K562 (cell line): ENCODE measurements around the gene AMZ1. TPM values are rescaled to one million over a fixed set of nuclear protein-coding genes. Genes with fewer than 3 reads are reported as not detected.
A peak's percentile ranks its signal among the peaks of the same experiment; 100 is the strongest.

Experiments used
- BRD4 ChIP-seq: fragments of 200-600 bp; sonication (generic); IDR thresholded peaks from 2 replicates; pipeline ENCODE4 v1.6.1; 2017; ENCODE audit warnings: inconsistent platforms
- CEBPG ChIP-seq, 3 experiments: fragments of 200-800 bp in 1 of 3; sonication (Bioruptor generic) in 1 of 3; sonication (generic) in 1 of 3; formaldehyde crosslinking in 1 of 3; IDR thresholded peaks in 2 of 3; conservative IDR thresholded peaks in 1 of 3; 2 replicates each; pipeline versions ENCODE4 v1.6.1 to v1.8.0; 2016 to 2022; ENCODE audit warnings: missing compliant biosample characterization in 2 of 3, missing genetic modification characterization in 2 of 3, mild to moderate bottlenecking in 1 of 3, missing genetic modification reagents in 1 of 3
- CHD4 ChIP-seq: fragments of 200-600 bp; sonication (generic); IDR thresholded peaks from 3 replicates; pipeline ENCODE4 v1.6.1; 2012; ENCODE audit warnings: low read depth, mild to moderate bottlenecking, mixed read lengths, low read length, inconsistent platforms; ENCODE audit not compliant: insufficient read depth, insufficient replicate concordance, poor library complexity, severe bottlenecking
- GTF2E2 ChIP-seq: fragments of 200-800 bp; sonication (Bioruptor generic); IDR thresholded peaks from 2 replicates; pipeline ENCODE4 v1.6.1; 2016; ENCODE audit warnings: missing genetic modification characterization, missing compliant biosample characterization
- JUND ChIP-seq, 2 experiments: IDR thresholded peaks; 2 replicates in 1 of 2; 3 replicates in 1 of 2; pipeline ENCODE4 v1.6.1; 2011; ENCODE audit warnings: borderline replicate concordance in 2 of 2, low read depth in 2 of 2, low read length in 2 of 2, improper control_type of control experiment in 1 of 2, missing biosample characterization in 1 of 2, missing genetic modification characterization in 1 of 2, missing genetic modification reagents in 1 of 2
- MCM3 ChIP-seq: fragments of 450-650 bp; IDR thresholded peaks from 2 replicates; pipeline ENCODE4 v1.6.1; 2016
- RBM15 ChIP-seq: fragments of 200-400 bp; formaldehyde crosslinking; IDR thresholded peaks from 2 replicates; pipeline ENCODE4 v1.6.1; 2018; ENCODE audit warnings: mild to moderate bottlenecking, low read length, moderate library complexity; ENCODE audit not compliant: insufficient read depth
- SRSF7 ChIP-seq: fragments of 200-400 bp; formaldehyde crosslinking; optimal IDR thresholded peaks from 2 replicates; pipeline ENCODE3; 2017; ENCODE audit warnings: mild to moderate bottlenecking, low read depth, low read length
- U2AF1 ChIP-seq: fragments of 200-400 bp; formaldehyde crosslinking; optimal IDR thresholded peaks from 2 replicates; pipeline ENCODE3; 2017; ENCODE audit warnings: mild to moderate bottlenecking, low read depth, low read length, moderate library complexity
- ZEB2 ChIP-seq: fragments of 450-650 bp; IDR thresholded peaks from 2 replicates; pipeline ENCODE4 v1.6.1; 2016
- polyA plus RNA-seq, 8 experiments: library from polyadenylated mRNA; depleted of rRNA in 4 of 8; stranded (reverse) in 5 of 8; unstranded in 3 of 8; fragments of >200 nt; fragmentation: Nextera tagmentation in 2 of 8; fragmentation: Illumina TruSeq in 1 of 8; extraction: Ambion mirVana in 2 of 8; extraction: Trizol in 1 of 8; gene quantifications; 2 replicates each; pipeline versions ENCODE4 v1.2.1 to v1.2.3, GENCODE V29; 2011 to 2014; ENCODE audit warnings: inconsistent platforms in 1 of 8, missing spikeins in 1 of 8
- total RNA-seq, 7 experiments: library from RNA; depleted of rRNA in 6 of 7; stranded (reverse); fragments of >200 nt in 6 of 7; fragmentation: Illumina TruSeq in 2 of 7; extraction: Trizol in 2 of 7; gene quantifications; 2 replicates each; pipeline versions ENCODE4 v1.2.1 to v1.2.3, GENCODE V29; 2011 to 2021; ENCODE audit warnings: low replicate concordance in 1 of 7
- TF ChIP-seq, protein P1 (sequence below): fragments of 450-650 bp; IDR thresholded peaks from 2 replicates; pipeline ENCODE4 v1.6.1; 2016; ENCODE audit warnings: low read depth
- TF ChIP-seq, protein P2 (sequence below): fragments of 250-450 bp; sonication (Bioruptor Pico); IDR thresholded peaks from 2 replicates; pipeline ENCODE4 v1.5.0; 2020; ENCODE audit warnings: mild to moderate bottlenecking, borderline replicate concordance

The AMZ1 gene
- total and polyA plus RNA-seq, 9 of the 15 experiments (the other 6 are each of a cell fraction or from before 2014, with no cell fraction given), result not detected

DNA sequence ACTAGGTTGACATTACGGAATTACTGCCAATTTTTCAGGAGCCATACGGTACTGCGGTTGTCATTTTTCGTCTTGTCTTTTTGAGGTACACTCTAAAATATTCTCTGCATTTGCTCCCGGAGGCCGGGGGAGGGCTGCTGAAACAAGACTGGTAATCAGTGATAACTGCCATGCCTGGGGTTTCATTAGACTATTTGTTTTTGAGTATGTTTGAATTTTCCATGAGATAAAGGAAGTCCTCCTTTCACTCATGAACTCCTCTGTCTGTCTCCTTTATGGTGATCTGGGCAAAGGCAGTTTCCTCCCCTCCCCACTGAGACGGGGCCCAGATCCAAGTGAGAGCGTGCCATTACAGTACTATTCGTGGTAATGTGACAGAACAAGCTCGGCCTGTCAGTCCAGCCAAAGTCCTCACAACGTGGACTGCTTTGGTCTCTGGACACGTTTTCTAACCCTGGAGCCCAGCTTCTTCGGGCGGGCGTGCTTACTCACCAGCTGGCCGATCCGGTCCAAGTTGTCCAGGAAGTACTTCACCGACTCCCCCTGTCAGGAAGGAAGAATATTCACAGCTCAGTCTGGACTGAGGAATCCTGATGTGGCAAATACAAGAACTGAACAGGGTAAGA is 45.1 kb downstream of the AMZ1 start (continued):
- TF ChIP-seq CHD4, result no peak
- TF ChIP-seq JUND (IDR thresholded peaks at IDR 0.05; ENCODE audit: borderline replicate concordance, low read depth, low read length), result peak; percentile 39; the same call in 1 of the 2 replicates
- TF ChIP-seq JUND (tag; IDR thresholded peaks at IDR 0.05; ENCODE audit: borderline replicate concordance, low read depth, low read length), result peak; percentile 23; the same call in 1 of the 3 replicates
- no peak for TF ChIP-seq ZEB2
- no peak for TF ChIP-seq SRSF7
- no peak for TF ChIP-seq GTF2E2
- TF ChIP-seq, protein P1, sequence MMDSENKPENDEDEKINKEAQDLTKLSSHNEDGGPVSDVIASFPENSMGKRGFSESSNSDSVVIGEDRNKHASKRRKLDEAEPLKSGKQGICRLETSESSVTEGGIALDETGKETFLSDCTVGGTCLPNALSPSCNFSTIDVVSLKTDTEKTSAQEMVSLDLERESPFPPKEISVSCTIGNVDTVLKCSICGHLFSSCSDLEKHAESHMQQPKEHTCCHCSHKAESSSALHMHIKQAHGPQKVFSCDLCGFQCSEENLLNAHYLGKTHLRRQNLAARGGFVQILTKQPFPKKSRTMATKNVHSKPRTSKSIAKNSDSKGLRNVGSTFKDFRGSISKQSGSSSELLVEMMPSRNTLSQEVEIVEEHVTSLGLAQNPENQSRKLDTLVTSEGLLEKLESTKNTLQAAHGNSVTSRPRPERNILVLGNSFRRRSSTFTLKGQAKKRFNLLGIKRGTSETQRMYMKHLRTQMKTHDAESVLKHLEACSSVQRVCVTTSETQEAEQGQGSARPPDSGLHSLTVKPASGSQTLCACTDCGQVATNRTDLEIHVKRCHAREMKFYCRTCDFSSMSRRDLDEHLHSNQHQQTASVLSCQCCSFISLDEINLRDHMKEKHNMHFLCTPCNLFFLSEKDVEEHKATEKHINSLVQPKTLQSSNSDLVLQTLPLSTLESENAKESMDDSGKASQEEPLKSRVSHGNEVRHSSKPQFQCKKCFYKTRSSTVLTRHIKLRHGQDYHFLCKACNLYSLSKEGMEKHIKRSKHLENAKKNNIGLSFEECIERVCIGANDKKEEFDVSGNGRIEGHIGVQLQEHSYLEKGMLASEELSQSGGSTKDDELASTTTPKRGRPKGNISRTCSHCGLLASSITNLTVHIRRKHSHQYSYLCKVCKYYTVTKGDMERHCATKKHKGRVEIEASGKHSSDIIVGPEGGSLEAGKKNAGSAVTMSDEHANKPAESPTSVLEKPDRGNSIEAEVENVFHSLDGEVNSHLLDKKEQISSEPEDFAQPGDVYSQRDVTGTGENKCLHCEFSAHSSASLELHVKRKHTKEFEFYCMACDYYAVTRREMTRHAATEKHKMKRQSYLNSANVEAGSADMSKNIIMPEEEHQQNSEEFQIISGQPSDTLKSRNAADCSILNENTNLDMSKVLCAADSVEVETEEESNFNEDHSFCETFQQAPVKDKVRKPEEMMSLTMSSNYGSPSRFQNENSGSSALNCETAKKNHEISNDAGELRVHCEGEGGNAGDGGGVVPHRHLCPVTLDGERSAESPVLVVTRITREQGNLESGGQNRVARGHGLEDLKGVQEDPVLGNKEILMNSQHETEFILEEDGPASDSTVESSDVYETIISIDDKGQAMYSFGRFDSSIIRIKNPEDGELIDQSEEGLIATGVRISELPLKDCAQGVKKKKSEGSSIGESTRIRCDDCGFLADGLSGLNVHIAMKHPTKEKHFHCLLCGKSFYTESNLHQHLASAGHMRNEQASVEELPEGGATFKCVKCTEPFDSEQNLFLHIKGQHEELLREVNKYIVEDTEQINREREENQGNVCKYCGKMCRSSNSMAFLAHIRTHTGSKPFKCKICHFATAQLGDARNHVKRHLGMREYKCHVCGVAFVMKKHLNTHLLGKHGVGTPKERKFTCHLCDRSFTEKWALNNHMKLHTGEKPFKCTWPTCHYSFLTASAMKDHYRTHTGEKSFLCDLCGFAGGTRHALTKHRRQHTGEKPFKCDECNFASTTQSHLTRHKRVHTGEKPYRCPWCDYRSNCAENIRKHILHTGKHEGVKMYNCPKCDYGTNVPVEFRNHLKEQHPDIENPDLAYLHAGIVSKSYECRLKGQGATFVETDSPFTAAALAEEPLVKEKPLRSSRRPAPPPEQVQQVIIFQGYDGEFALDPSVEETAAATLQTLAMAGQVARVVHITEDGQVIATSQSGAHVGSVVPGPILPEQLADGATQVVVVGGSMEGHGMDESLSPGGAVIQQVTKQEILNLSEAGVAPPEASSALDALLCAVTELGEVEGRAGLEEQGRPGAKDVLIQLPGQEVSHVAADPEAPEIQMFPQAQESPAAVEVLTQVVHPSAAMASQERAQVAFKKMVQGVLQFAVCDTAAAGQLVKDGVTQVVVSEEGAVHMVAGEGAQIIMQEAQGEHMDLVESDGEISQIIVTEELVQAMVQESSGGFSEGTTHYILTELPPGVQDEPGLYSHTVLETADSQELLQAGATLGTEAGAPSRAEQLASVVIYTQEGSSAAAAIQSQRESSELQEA, result no peak
- no peak for TF ChIP-seq CEBPG (CRISPR knock-in tag; IDR thresholded peaks at IDR 0.05)
- TF ChIP-seq CEBPG (tag; conservative IDR thresholded peaks at IDR 0.05 in 1 of 2, IDR thresholded peaks at IDR 0.05 in 1 of 2), result no peak
- TF ChIP-seq, protein P2, sequence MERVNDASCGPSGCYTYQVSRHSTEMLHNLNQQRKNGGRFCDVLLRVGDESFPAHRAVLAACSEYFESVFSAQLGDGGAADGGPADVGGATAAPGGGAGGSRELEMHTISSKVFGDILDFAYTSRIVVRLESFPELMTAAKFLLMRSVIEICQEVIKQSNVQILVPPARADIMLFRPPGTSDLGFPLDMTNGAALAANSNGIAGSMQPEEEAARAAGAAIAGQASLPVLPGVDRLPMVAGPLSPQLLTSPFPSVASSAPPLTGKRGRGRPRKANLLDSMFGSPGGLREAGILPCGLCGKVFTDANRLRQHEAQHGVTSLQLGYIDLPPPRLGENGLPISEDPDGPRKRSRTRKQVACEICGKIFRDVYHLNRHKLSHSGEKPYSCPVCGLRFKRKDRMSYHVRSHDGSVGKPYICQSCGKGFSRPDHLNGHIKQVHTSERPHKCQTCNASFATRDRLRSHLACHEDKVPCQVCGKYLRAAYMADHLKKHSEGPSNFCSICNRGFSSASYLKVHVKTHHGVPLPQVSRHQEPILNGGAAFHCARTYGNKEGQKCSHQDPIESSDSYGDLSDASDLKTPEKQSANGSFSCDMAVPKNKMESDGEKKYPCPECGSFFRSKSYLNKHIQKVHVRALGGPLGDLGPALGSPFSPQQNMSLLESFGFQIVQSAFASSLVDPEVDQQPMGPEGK (CRISPR knock-in tag), result no peak
- TF ChIP-seq RBM15, result no peak
- no peak for TF ChIP-seq MCM3
- TF ChIP-seq BRD4, result peak; percentile 62; the same call in 1 of the 2 replicates
- TF ChIP-seq U2AF1, result no peak
